Endothelial cell of umbilical vein (primary cell): ENCODE results near the gene CPNE7. TPM values are rescaled to one million over a fixed set of nuclear protein-coding genes. Genes with fewer than 3 reads are reported as not detected.

Experiments
- BruUV-seq: library from RNA; stranded (reverse); fragments of 400-500 nt; replicated peaks from 2 replicates; lab custom pipeline; 2021; lab: Mats Ljungman, UMichigan
- CTCF ChIA-PET: fragments of 300-600, 350-600 bp; sonication (Branson Sonifier 250); formaldehyde crosslinking; loops from one replicate; lab custom pipeline; 2021; ENCODE audit warnings: antibody characterized with exemption, inconsistent platforms; lab: Charles Lee
- POLR2A ChIA-PET: fragments of 300-600, 350-600 bp; sonication (Branson Sonifier 250); formaldehyde crosslinking; loops from one replicate; lab custom pipeline; 2021; ENCODE audit warnings: antibody characterized with exemption, inconsistent platforms; lab: Charles Lee
- DNase-seq: peaks from one replicate; pipeline ENCODE4 v3.0.0-alpha.2; 2011; ENCODE audit warnings: low read depth, low spot score
- FAIRE-seq: peaks from 2 replicates; lab custom pipeline; 2011; peaks lifted over from hg19 to GRCh38; lab: Jason Lieb, UNC
- H2AFZ ChIP-seq: 2 replicates; pipeline ENCODE4 v1.6.0; 2012; ENCODE audit warnings: low read depth, low read length, control low read depth, inconsistent platforms
- H3K27ac ChIP-seq: 2 replicates; pipeline ENCODE4 v1.5.1; 2011; ENCODE audit warnings: low read depth, mild to moderate bottlenecking, control low read depth, low read length, moderate library complexity; ENCODE audit not compliant: insufficient read depth
- H3K27me3 ChIP-seq, 2 experiments: 2 replicates each; pipeline versions ENCODE4 v1.6.0 to v1.6.1; 2011; ENCODE audit warnings: low read length in 2 of 2, mixed read lengths in 1 of 2; ENCODE audit not compliant: control insufficient read depth in 2 of 2, insufficient read depth in 2 of 2
- H3K36me3 ChIP-seq, 2 experiments: 2 replicates in 1 of 2; 3 replicates in 1 of 2; pipeline ENCODE4 v1.5.1; 2011; ENCODE audit warnings: low read length in 2 of 2, mild to moderate bottlenecking in 1 of 2, moderate library complexity in 1 of 2; ENCODE audit not compliant: control insufficient read depth in 2 of 2, insufficient read depth in 2 of 2; ENCODE audit errors: extremely low read depth in 1 of 2
- H3K4me1 ChIP-seq: 3 replicates; pipeline ENCODE4 v1.5.1; 2011; ENCODE audit warnings: mild to moderate bottlenecking, low read length; ENCODE audit not compliant: control insufficient read depth, insufficient read depth; ENCODE audit errors: extremely low read depth
- H3K4me2 ChIP-seq: 2 replicates; pipeline ENCODE4 v1.6.1; 2011; ENCODE audit warnings: low read length, control low read depth, mixed read lengths; ENCODE audit not compliant: insufficient read depth
- H3K4me3 ChIP-seq, 3 experiments: fragments of 200-600 bp in 1 of 3; sonication (generic), shearing (Covaris generic) in 1 of 3; replicated peaks in 1 of 3; 2 replicates each; pipeline ENCODE4 v1.5.1; 2011 to 2016; ENCODE audit warnings: control low read depth in 3 of 3, low read length in 3 of 3, mild to moderate bottlenecking in 2 of 3, inconsistent platforms in 1 of 3, low read depth in 1 of 3, moderate library complexity in 1 of 3; ENCODE audit not compliant: insufficient read depth in 1 of 3
- H3K79me2 ChIP-seq: 2 replicates; pipeline ENCODE4 v1.6.0; 2012; ENCODE audit warnings: low read length, inconsistent platforms; ENCODE audit not compliant: control insufficient read depth, insufficient read depth
- H3K9ac ChIP-seq: replicated peaks from 2 replicates; pipeline ENCODE3; 2011; ENCODE audit warnings: low read length, control low read depth; ENCODE audit not compliant: insufficient read depth; ENCODE audit errors: extremely low read depth
- H3K9me1 ChIP-seq: replicated peaks from 3 replicates; pipeline ENCODE4 v1.6.0; 2011; ENCODE audit warnings: mild to moderate bottlenecking, low read length; ENCODE audit not compliant: control insufficient read depth, insufficient read depth; ENCODE audit errors: extremely low read depth
- H3K9me3 ChIP-seq: replicated peaks from 2 replicates; pipeline ENCODE4 v1.5.1; 2012; ENCODE audit warnings: low read length, inconsistent platforms; ENCODE audit not compliant: control insufficient read depth, insufficient read depth
- H4K20me1 ChIP-seq: replicated peaks from 2 replicates; pipeline ENCODE3; 2011; ENCODE audit warnings: mild to moderate bottlenecking, low read length; ENCODE audit not compliant: control insufficient read depth, insufficient read depth; ENCODE audit errors: extremely low read depth
- CTCF ChIP-seq, 2 donors: IDR thresholded peaks; 1 replicate in 1 of 2; 2 replicates in 1 of 2; pipeline ENCODE4 v1.5.1; 2011; ENCODE audit warnings: low read length in 2 of 2, mild to moderate bottlenecking in 2 of 2, moderate library complexity in 2 of 2, control low read depth in 1 of 2, inconsistent platforms in 1 of 2, low read depth in 1 of 2; ENCODE audit not compliant: insufficient read depth in 1 of 2; ENCODE audit errors: extremely low read depth in 1 of 2
- FOS ChIP-seq: IDR thresholded peaks from 2 replicates; pipeline ENCODE4 v1.6.1; 2011; ENCODE audit warnings: mild to moderate bottlenecking, low read length, moderate library complexity, borderline replicate concordance; ENCODE audit not compliant: insufficient read depth
- POLR2A ChIP-seq: IDR thresholded peaks from 2 replicates; pipeline ENCODE4 v1.6.1; 2012; ENCODE audit warnings: low read depth, mild to moderate bottlenecking, control low read depth, low read length
- POLR2AphosphoS5 ChIP-seq: IDR thresholded peaks from 2 replicates; pipeline ENCODE4 v1.6.1; 2012; ENCODE audit warnings: low read depth, mild to moderate bottlenecking, control low read depth, low read length, moderate library complexity; ENCODE audit not compliant: insufficient read depth
- dilution Hi-C: fragments of 300-500 bp; cut with MboI; formaldehyde crosslinking; loops from one replicate; pipeline ENCODE4 v1.15.0; 2019; ENCODE audit warnings: low sequenced_read_pairs; ENCODE audit not compliant: extremely low pct_ligation_motif_present
- intact Hi-C: fragments of 100-400 bp; cut with micrococcal nuclease; formaldehyde crosslinking; loops from one replicate; pipeline ENCODE4 v1.10.0; 2022
- polyA plus RNA-seq, 4 experiments: library from polyadenylated mRNA; depleted of rRNA in 3 of 4; stranded (reverse) in 3 of 4; unstranded in 1 of 4; fragments of >200 nt; gene quantifications; 2 replicates each; pipeline versions ENCODE4 v1.2.1 to v1.2.3, GENCODE V29; 2011 to 2012; ENCODE audit warnings: missing spikeins in 1 of 4
- total RNA-seq: library from RNA; stranded (reverse); gene quantifications from 2 replicates; pipeline ENCODE4 v1.2.3, GENCODE V29; 2021

CPNE7 gene
- total and polyA plus RNA-seq, 2 donors (not counting 3 experiments of a cell fraction or from before 2014, with no cell fraction given): 2.0 to 5.9 TPM

- H3K27me3 ChIP-seq: no peaks in the 10 kb centered on the region
- H3K4me2 ChIP-seq: peak within 1 kb of the TSS; percentile 86
- H3K4me1 ChIP-seq: peaks cover 41% of the 10 kb centered on the region
- DNase-seq: peak; percentile 94
- dilution Hi-C loops (no loop called here), intact Hi-C loops (no loop called here)
- H3K27ac ChIP-seq: peak within 1 kb of the TSS; percentile 97
- CTCF ChIA-PET: no interaction called here
- peaks cover 36% of the 10 kb centered on the region for H3K79me2 ChIP-seq
- H3K9me3 ChIP-seq: no peaks in the 10 kb centered on the region
- H3K4me3 ChIP-seq: peak within 1 kb of the TSS; percentile 76 to 90 (median 88)
- TSS peak; percentile 47 for BruUV-seq
- H2AFZ ChIP-seq: peak within 1 kb of the TSS; percentile 55
- peaks cover 12% of the 10 kb centered on the region for H4K20me1 ChIP-seq
- FAIRE-seq: peak; percentile 98
- TF ChIP-seq CTCF (IDR thresholded peaks at IDR 0.05; ENCODE audit: extremely low read depth in 1 of 2, insufficient read depth in 1 of 2, low read depth in 1 of 2, low read length in 2 of 2): peak in 1 of 2 donors; percentile 16
- TF ChIP-seq POLR2A: peak; percentile 99
- TF ChIP-seq FOS: no peak
- TF ChIP-seq POLR2AphosphoS5: peak; percentile 100
- peaks cover 31 to 36% of the 10 kb centered on the region in 2 experiments for H3K36me3 ChIP-seq
- H3K9me1 ChIP-seq: no peaks in the 10 kb centered on the region
- H3K9ac ChIP-seq: peak within 1 kb of the TSS; percentile 100
- POLR2A ChIA-PET: no interaction called here
These were observed 15.0 kb upstream of the CPNE7 start, which contains the start of gene RPL13 for GRCh38 chr16:89560378-89561141. Gene RPL13, plus strand, starts transcription at chr16:89560682. Its CDS starts 278 bp downstream, at chr16:89560960.
